Testis (tissue), 3 donors: Measurements from ENCODE around the gene BABAM2. TPM values are rescaled to one million over a fixed set of nuclear protein-coding genes. Genes with fewer than 3 reads are reported as not detected.

ENCODE experiments used
- DNase-seq: peaks from one replicate; pipeline ENCODE4 v3.0.0-alpha.2; 2019
- H3K27ac ChIP-seq, 2 donors: fragments of 200-600 bp; sonication (generic); one replicate each; pipeline ENCODE4 v1.5.1; 2019
- H3K27me3 ChIP-seq: fragments of 200-600 bp; sonication (generic); one replicate; pipeline ENCODE4 v1.5.1; 2019
- H3K36me3 ChIP-seq: fragments of 200-600 bp; sonication (generic); one replicate; pipeline ENCODE4 v1.5.1; 2017; ENCODE audit warnings: low read depth; ENCODE audit errors: missing control alignments
- H3K4me1 ChIP-seq: fragments of 200-600 bp; sonication (generic); one replicate; pipeline ENCODE4 v1.5.1; 2019
- H3K4me3 ChIP-seq, 2 donors: fragments of 200-600 bp; sonication (generic); one replicate each; pipeline ENCODE4 v1.5.1; 2017 to 2019
- H3K9me3 ChIP-seq: fragments of 200-600 bp; sonication (generic); one replicate; pipeline ENCODE4 v1.5.1; 2017
- POLR2A ChIP-seq: fragments of 450-650 bp; IDR thresholded peaks from one replicate; pipeline ENCODE4 v1.6.1; 2017; ENCODE audit warnings: antibody characterized with exemption, mild to moderate bottlenecking, moderate library complexity
- WGBS, 2 donors: methylation state at CpG; one replicate each; pipeline ENCODE4 v1.1.5; 2018; 5-methylcytosine and 5-hydroxymethylcytosine counted together
- intact Hi-C: fragments of 100-400 bp; cut with DNase I; formaldehyde crosslinking; loops from one replicate; pipeline ENCODE4 v1.15.1; 2023; ENCODE audit warnings: low total_unique reads
- polyA plus RNA-seq: library from polyadenylated mRNA; stranded (reverse); fragments of 350-450 nt; fragmentation: Illumina TruSeq; extraction: RNeasy Lipid Tissue Mini Kit (QIAGEN cat#74804); gene quantifications from one replicate; pipeline ENCODE4 v1.2.3, GENCODE V29; 2014; ENCODE audit warnings: low read depth, low replicate concordance; ENCODE audit not compliant: insufficient read depth
- total RNA-seq, 2 donors: library from RNA; depleted of rRNA; stranded (reverse); fragments of >200 nt; gene quantifications; one replicate each; pipeline ENCODE4 v1.2.3, GENCODE V29; 2016
- TF ChIP-seq, protein P1 (sequence below), 3 experiments: fragments of 450-650 bp in 2 of 3; fragments of 200-600 bp in 1 of 3; sonication (generic) in 1 of 3; IDR thresholded peaks; one replicate each; pipeline ENCODE4 v1.5.1; 2016 to 2019; ENCODE audit warnings: antibody characterized with exemption in 3 of 3, mild to moderate bottlenecking in 2 of 3, moderate library complexity in 1 of 3

The BABAM2 gene
- total and polyA plus RNA-seq, 3 donors from 2014 or later, result 49.2 to 70.6 (median 59.1) TPM

DNA sequence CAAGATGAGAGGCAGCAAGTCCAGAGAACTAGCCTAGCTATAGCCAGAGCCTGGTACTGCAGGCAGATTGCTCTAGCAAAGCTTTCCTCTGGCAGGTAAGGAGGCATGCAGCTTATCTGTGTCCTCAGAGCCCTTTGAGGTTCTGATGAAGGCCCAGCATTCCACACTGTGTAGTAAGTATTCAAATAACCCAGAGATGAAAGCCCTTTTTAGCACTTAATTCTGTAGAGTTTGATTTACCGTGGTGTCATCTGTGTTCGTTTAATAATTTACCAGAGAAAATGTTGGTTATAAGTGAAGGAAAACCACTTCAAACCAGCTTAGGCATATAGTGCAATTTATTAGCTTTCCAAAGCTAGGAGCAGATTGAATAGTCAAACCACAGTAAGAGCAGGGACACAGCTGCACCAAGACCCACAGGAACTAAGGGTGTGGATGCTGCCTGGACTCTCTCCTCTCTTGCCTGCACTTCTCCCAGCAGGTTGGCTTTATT lies 226.6 kb downstream of the BABAM2 start:
- Histone ChIP-seq H3K4me1 (no peaks in the 10 kb centered on the region), H3K9me3 (no peaks in the 10 kb centered on the region), H3K27me3 (no peaks in the 10 kb centered on the region), H3K27ac (no peak overlapping the region), H3K4me3 (no peak overlapping the region), H3K36me3 (no peaks in the 10 kb centered on the region)
- no peak for DNase-seq
- 89 to 95% methylated on average over 2 of the region's 2 CpGs for WGBS, 2 donors
- TF ChIP-seq, protein P1, sequence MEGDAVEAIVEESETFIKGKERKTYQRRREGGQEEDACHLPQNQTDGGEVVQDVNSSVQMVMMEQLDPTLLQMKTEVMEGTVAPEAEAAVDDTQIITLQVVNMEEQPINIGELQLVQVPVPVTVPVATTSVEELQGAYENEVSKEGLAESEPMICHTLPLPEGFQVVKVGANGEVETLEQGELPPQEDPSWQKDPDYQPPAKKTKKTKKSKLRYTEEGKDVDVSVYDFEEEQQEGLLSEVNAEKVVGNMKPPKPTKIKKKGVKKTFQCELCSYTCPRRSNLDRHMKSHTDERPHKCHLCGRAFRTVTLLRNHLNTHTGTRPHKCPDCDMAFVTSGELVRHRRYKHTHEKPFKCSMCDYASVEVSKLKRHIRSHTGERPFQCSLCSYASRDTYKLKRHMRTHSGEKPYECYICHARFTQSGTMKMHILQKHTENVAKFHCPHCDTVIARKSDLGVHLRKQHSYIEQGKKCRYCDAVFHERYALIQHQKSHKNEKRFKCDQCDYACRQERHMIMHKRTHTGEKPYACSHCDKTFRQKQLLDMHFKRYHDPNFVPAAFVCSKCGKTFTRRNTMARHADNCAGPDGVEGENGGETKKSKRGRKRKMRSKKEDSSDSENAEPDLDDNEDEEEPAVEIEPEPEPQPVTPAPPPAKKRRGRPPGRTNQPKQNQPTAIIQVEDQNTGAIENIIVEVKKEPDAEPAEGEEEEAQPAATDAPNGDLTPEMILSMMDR (IDR thresholded peaks at IDR 0.05), result no peak
- no peak for TF ChIP-seq POLR2A
- intact Hi-C loops, result no loop called here

DNA sequence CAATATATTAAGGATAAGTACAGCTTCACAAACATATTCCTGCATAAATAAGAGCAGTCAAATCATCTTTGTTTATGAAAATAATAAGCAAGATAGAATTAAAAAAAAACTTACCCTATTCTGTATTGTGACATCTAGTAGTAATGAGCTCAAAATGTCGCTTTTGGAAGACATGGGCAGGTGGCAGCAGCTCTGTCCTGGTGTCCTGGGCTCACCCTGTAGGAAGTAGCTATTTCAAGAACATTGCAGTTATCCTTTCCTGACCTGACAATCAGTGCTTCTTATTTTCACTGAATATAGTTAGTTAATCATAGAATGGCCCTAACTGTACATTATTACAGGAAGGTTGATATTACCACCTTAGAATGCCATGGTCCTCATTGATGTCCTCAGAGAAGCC lies 229.1 kb downstream of the BABAM2 start:
- TF ChIP-seq, protein P1 (IDR thresholded peaks at IDR 0.05), result no peak
- TF ChIP-seq POLR2A, result no peak
- Histone ChIP-seq H3K4me3 (no peak overlapping the region), H3K27me3 (no peaks in the 10 kb centered on the region), H3K36me3 (no peaks in the 10 kb centered on the region), H3K4me1 (no peaks in the 10 kb centered on the region), H3K27ac (no peak overlapping the region), H3K9me3 (no peaks in the 10 kb centered on the region)
- intact Hi-C loops, result no loop called here
- no peak for DNase-seq
- 91 to 97% methylated on average over 1 of the region's 1 CpG for WGBS, 2 donors

DNA sequence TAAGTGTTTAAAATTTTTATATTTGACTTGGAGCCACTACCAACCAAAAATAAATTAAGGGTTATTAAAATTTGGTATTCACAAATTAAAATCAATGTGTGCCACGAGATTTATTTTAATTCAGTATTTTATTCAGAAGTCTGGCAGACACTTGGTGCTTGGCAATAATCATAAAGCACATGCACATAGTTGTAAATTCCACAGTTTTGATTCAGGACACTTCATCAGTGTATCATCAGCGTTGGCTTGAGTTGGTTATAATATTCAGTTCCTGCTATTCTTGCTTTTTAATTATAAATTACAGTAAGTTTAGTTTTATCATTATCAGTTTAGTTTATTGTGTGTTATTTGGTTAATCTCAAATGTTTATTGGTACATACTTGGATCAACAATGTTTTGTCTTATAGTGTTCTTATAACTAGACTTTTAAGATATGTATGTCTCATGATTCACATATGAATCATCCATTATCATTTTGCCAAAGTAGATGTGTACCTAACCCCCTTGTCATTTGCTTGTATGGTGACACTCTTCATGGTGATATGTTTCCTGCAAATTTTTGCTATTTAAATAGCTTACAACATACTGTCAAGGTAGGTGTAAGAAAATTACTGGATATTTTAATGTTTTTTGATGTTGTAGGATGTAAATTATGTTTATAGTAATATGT lies 237.9 kb downstream of the BABAM2 start:
- 88 to 93% methylated on average over 2 of the region's 2 CpGs for whole genome bisulfite sequencing, 2 donors
- no peak for DNase-seq
- Histone ChIP-seq H3K27ac (no peak overlapping the region), H3K27me3 (no peaks in the 10 kb centered on the region), H3K4me1 (no peaks in the 10 kb centered on the region), H3K9me3 (no peaks in the 10 kb centered on the region), H3K36me3 (no peaks in the 10 kb centered on the region), H3K4me3 (no peak overlapping the region)
- TF ChIP-seq, protein P1 (IDR thresholded peaks at IDR 0.05), result no peak
- no peak for TF ChIP-seq POLR2A
- intact Hi-C loops, result no loop called here

DNA sequence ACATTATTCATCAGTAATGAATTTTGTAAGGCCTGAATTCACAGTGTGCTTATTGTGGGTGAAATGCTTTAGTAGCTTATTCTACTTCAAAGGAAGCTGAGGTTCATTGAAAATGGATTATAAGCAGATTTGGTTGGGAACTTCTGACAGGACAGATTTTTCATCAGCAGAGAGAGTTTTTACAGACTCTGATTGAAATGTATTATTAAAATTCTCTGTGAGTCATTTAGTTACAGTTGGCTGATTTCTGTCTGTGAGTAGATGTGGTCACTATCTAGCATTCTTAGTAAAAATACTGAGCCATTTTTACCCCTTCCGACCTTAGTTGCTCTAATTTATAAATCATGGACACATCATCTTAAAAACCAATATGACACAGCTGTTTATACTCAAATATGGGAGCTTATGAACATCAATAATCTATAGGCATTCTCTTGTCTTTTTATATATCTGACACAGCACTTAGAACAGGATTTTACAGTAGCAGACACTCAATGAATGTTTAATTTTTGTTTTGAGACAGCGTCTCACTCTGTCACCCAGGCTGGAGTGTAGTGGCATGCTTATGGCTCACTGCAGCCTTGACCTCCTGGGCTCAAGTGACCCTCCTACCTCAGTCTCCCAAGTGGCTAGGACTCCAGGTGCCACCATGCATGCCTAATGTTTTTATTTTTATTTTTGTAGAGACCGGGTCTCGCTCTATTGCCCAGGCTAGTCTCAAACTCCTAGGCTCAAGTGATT lies 239.6 kb downstream of the BABAM2 start:
- Histone ChIP-seq H3K4me3 (no peak overlapping the region), H3K9me3 (no peaks in the 10 kb centered on the region), H3K36me3 (no peaks in the 10 kb centered on the region), H3K27me3 (no peaks in the 10 kb centered on the region), H3K4me1 (no peaks in the 10 kb centered on the region), H3K27ac (no peak overlapping the region)
- intact Hi-C loops, result no loop called here
- no peak for TF ChIP-seq POLR2A
- TF ChIP-seq, protein P1 (IDR thresholded peaks at IDR 0.05), result no peak
- WGBS, 2 donors, result 93 to 98% methylated on average over 4 of the region's 4 CpGs
- DNase-seq, result no peak
